ENCODE measurements around the gene SRBD1. TPM values are rescaled to one million over a fixed set of nuclear protein-coding genes. Genes with fewer than 3 reads are reported as not detected.

The SRBD1 gene
- total and polyA plus RNA-seq, 2 of the 8 experiments (the other 6 are each of a cell fraction or from before 2014, with no cell fraction given) = 4.6 to 20.0 TPM

GRCh38 chr2:45540942-45541341 is 70.1 kb downstream of the SRBD1 start (continued):
- TF ChIP-seq CHD7 (IDR thresholded peaks at IDR 0.05; ENCODE audit: insufficient replicate concordance, low read length) = no peak
- no peak for TF ChIP-seq CTCF (IDR thresholded peaks at IDR 0.05; ENCODE audit: control extremely low read depth in 1 of 3, insufficient read depth in 1 of 3, low read depth in 1 of 3, low read length in 3 of 3)
- no peak for TF ChIP-seq SP1 (IDR thresholded peaks at IDR 0.05; ENCODE audit: low read depth, low read length)
- no peak for TF ChIP-seq JUN (IDR thresholded peaks at IDR 0.05; ENCODE audit: low read depth, low read length)
- no peak for TF ChIP-seq ZNF274 (IDR thresholded peaks at IDR 0.05; ENCODE audit: borderline replicate concordance, extremely low read depth, low read length)
- TF ChIP-seq PHF8 (conservative IDR thresholded peaks at IDR 0.05; ENCODE audit: low read depth, low read length) = no peak

Data from H1 (cell line).